Endothelial cell of umbilical vein (primary cell): ENCODE results near the gene RBFOX1. TPM values are rescaled to one million over a fixed set of nuclear protein-coding genes. Genes with fewer than 3 reads are reported as not detected.

Experiments used
- BruUV-seq: library from RNA; stranded (reverse); fragments of 400-500 nt; replicated peaks from 2 replicates; lab custom pipeline; 2021; lab: Mats Ljungman, UMichigan
- CTCF ChIA-PET: fragments of 300-600, 350-600 bp; sonication (Branson Sonifier 250); formaldehyde crosslinking; loops from one replicate; lab custom pipeline; 2021; ENCODE audit warnings: antibody characterized with exemption, inconsistent platforms; lab: Charles Lee
- POLR2A ChIA-PET: fragments of 300-600, 350-600 bp; sonication (Branson Sonifier 250); formaldehyde crosslinking; loops from one replicate; lab custom pipeline; 2021; ENCODE audit warnings: antibody characterized with exemption, inconsistent platforms; lab: Charles Lee
- DNase-seq: peaks from one replicate; pipeline ENCODE4 v3.0.0-alpha.2; 2011; ENCODE audit warnings: low read depth, low spot score
- FAIRE-seq: peaks from 2 replicates; lab custom pipeline; 2011; peaks lifted over from hg19 to GRCh38; lab: Jason Lieb, UNC
- H2AFZ ChIP-seq: 2 replicates; pipeline ENCODE4 v1.6.0; 2012; ENCODE audit warnings: low read depth, low read length, control low read depth, inconsistent platforms
- H3K27ac ChIP-seq: 2 replicates; pipeline ENCODE4 v1.5.1; 2011; ENCODE audit warnings: low read depth, mild to moderate bottlenecking, control low read depth, low read length, moderate library complexity; ENCODE audit not compliant: insufficient read depth
- H3K27me3 ChIP-seq, 2 experiments: 2 replicates each; pipeline versions ENCODE4 v1.6.0 to v1.6.1; 2011; ENCODE audit warnings: low read length in 2 of 2, mixed read lengths in 1 of 2; ENCODE audit not compliant: control insufficient read depth in 2 of 2, insufficient read depth in 2 of 2
- H3K36me3 ChIP-seq, 2 experiments: 2 replicates in 1 of 2; 3 replicates in 1 of 2; pipeline ENCODE4 v1.5.1; 2011; ENCODE audit warnings: low read length in 2 of 2, mild to moderate bottlenecking in 1 of 2, moderate library complexity in 1 of 2; ENCODE audit not compliant: control insufficient read depth in 2 of 2, insufficient read depth in 2 of 2; ENCODE audit errors: extremely low read depth in 1 of 2
- H3K4me1 ChIP-seq: 3 replicates; pipeline ENCODE4 v1.5.1; 2011; ENCODE audit warnings: mild to moderate bottlenecking, low read length; ENCODE audit not compliant: control insufficient read depth, insufficient read depth; ENCODE audit errors: extremely low read depth
- H3K4me2 ChIP-seq: 2 replicates; pipeline ENCODE4 v1.6.1; 2011; ENCODE audit warnings: low read length, control low read depth, mixed read lengths; ENCODE audit not compliant: insufficient read depth
- H3K4me3 ChIP-seq, 3 experiments: fragments of 200-600 bp in 1 of 3; sonication (generic), shearing (Covaris generic) in 1 of 3; replicated peaks in 1 of 3; 2 replicates each; pipeline ENCODE4 v1.5.1; 2011 to 2016; ENCODE audit warnings: control low read depth in 3 of 3, low read length in 3 of 3, mild to moderate bottlenecking in 2 of 3, inconsistent platforms in 1 of 3, low read depth in 1 of 3, moderate library complexity in 1 of 3; ENCODE audit not compliant: insufficient read depth in 1 of 3
- H3K79me2 ChIP-seq: 2 replicates; pipeline ENCODE4 v1.6.0; 2012; ENCODE audit warnings: low read length, inconsistent platforms; ENCODE audit not compliant: control insufficient read depth, insufficient read depth
- H3K9ac ChIP-seq: replicated peaks from 2 replicates; pipeline ENCODE3; 2011; ENCODE audit warnings: low read length, control low read depth; ENCODE audit not compliant: insufficient read depth; ENCODE audit errors: extremely low read depth
- H3K9me1 ChIP-seq: replicated peaks from 3 replicates; pipeline ENCODE4 v1.6.0; 2011; ENCODE audit warnings: mild to moderate bottlenecking, low read length; ENCODE audit not compliant: control insufficient read depth, insufficient read depth; ENCODE audit errors: extremely low read depth
- H3K9me3 ChIP-seq: replicated peaks from 2 replicates; pipeline ENCODE4 v1.5.1; 2012; ENCODE audit warnings: low read length, inconsistent platforms; ENCODE audit not compliant: control insufficient read depth, insufficient read depth
- H4K20me1 ChIP-seq: replicated peaks from 2 replicates; pipeline ENCODE3; 2011; ENCODE audit warnings: mild to moderate bottlenecking, low read length; ENCODE audit not compliant: control insufficient read depth, insufficient read depth; ENCODE audit errors: extremely low read depth
- CTCF ChIP-seq, 2 donors: IDR thresholded peaks; 1 replicate in 1 of 2; 2 replicates in 1 of 2; pipeline ENCODE4 v1.5.1; 2011; ENCODE audit warnings: low read length in 2 of 2, mild to moderate bottlenecking in 2 of 2, moderate library complexity in 2 of 2, control low read depth in 1 of 2, inconsistent platforms in 1 of 2, low read depth in 1 of 2; ENCODE audit not compliant: insufficient read depth in 1 of 2; ENCODE audit errors: extremely low read depth in 1 of 2
- EZH2 ChIP-seq: IDR thresholded peaks from 2 replicates; pipeline ENCODE4 v1.6.1; 2012; ENCODE audit warnings: borderline replicate concordance, low read depth, mild to moderate bottlenecking, moderate library complexity, low read length, inconsistent platforms; ENCODE audit not compliant: severe bottlenecking
- FOS ChIP-seq: IDR thresholded peaks from 2 replicates; pipeline ENCODE4 v1.6.1; 2011; ENCODE audit warnings: mild to moderate bottlenecking, low read length, moderate library complexity, borderline replicate concordance; ENCODE audit not compliant: insufficient read depth
- GATA2 ChIP-seq: IDR thresholded peaks from 2 replicates; pipeline ENCODE4 v1.7.0; 2011; ENCODE audit warnings: low read depth, mild to moderate bottlenecking, moderate library complexity, mixed read lengths, low read length; ENCODE audit not compliant: insufficient read length, insufficient read depth
- JUN ChIP-seq: IDR thresholded peaks from 2 replicates; pipeline ENCODE4 v1.6.1; 2011; ENCODE audit warnings: borderline replicate concordance, low read depth; ENCODE audit not compliant: insufficient read length, insufficient read depth
- MAX ChIP-seq: IDR thresholded peaks from 2 replicates; pipeline ENCODE4 v1.6.1; 2011; ENCODE audit not compliant: insufficient read depth, insufficient read length
- MYC ChIP-seq: IDR thresholded peaks from one replicate; pipeline ENCODE4 v1.6.1; 2011; ENCODE audit warnings: mild to moderate bottlenecking, low read depth, low read length
- POLR2A ChIP-seq: IDR thresholded peaks from 2 replicates; pipeline ENCODE4 v1.6.1; 2012; ENCODE audit warnings: low read depth, mild to moderate bottlenecking, control low read depth, low read length
- dilution Hi-C: fragments of 300-500 bp; cut with MboI; formaldehyde crosslinking; loops from one replicate; pipeline ENCODE4 v1.15.0; 2019; ENCODE audit warnings: low sequenced_read_pairs; ENCODE audit not compliant: extremely low pct_ligation_motif_present
- intact Hi-C: fragments of 100-400 bp; cut with micrococcal nuclease; formaldehyde crosslinking; loops from one replicate; pipeline ENCODE4 v1.10.0; 2022
- polyA plus RNA-seq, 4 experiments: library from polyadenylated mRNA; depleted of rRNA in 3 of 4; stranded (reverse) in 3 of 4; unstranded in 1 of 4; fragments of >200 nt; gene quantifications; 2 replicates each; pipeline versions ENCODE4 v1.2.1 to v1.2.3, GENCODE V29; 2011 to 2012; ENCODE audit warnings: missing spikeins in 1 of 4
- total RNA-seq: library from RNA; stranded (reverse); gene quantifications from 2 replicates; pipeline ENCODE4 v1.2.3, GENCODE V29; 2021

Gene RBFOX1
- total and polyA plus RNA-seq, 2 donors (not counting 3 experiments of a cell fraction or from before 2014, with no cell fraction given): not detected

GRCh38 chr16:7532534-7532933 lies 199.9 kb downstream of the RBFOX1 start:
- no peaks in the 10 kb centered on the region for H4K20me1 ChIP-seq
- POLR2A ChIA-PET: no interaction called here
- dilution Hi-C loops: no loop called here

More at GRCh38 chr16:7532534-7532933, 199.9 kb downstream of the RBFOX1 start:
- Histone ChIP-seq H3K27me3 (no peaks in the 10 kb centered on the region), H3K27ac (no peak overlapping the region), H3K4me2 (no peak overlapping the region), H3K4me3 (no peak overlapping the region), H3K9me1 (no peaks in the 10 kb centered on the region), H3K9ac (no peak overlapping the region), H3K79me2 (no peaks in the 10 kb centered on the region), H3K9me3 (peaks cover 5% of the 10 kb centered on the region), H3K4me1 (no peaks in the 10 kb centered on the region), H3K36me3 (no peaks in the 10 kb centered on the region), H2AFZ (no peak overlapping the region)
- no TSS peak for BruUV-seq
- DNase-seq (no peak), FAIRE-seq (no peak)
- intact Hi-C loops: no loop called here
- TF ChIP-seq POLR2A: no peak
- no peak for TF ChIP-seq MAX
- TF ChIP-seq JUN: no peak
- no peak for TF ChIP-seq EZH2
- no peak for TF ChIP-seq GATA2
- TF ChIP-seq MYC: no peak
- TF ChIP-seq FOS: no peak
- no peak for TF ChIP-seq CTCF (IDR thresholded peaks at IDR 0.05; ENCODE audit: extremely low read depth in 1 of 2, insufficient read depth in 1 of 2, low read depth in 1 of 2, low read length in 2 of 2)
- CTCF ChIA-PET: no interaction called here
